Activated B cell treated with CpG ODN at 0.5 μM for 24 hours (primary cell): ENCODE data around the gene ZNF841. TPM values are rescaled to one million over a fixed set of nuclear protein-coding genes. Genes with fewer than 3 reads are reported as not detected.

Experiments used
- ATAC-seq: fragments of 200-7000 bp; cut with Tn5 transposase; one replicate; pipeline ENCODE4 v1.10.0; 2021; ENCODE audit warnings: low read depth, mild to moderate bottlenecking, moderate library complexity
- CTCF ChIA-PET: fragments of 350-600 bp; sonication (Branson Sonifier 250); formaldehyde crosslinking; loops from one replicate; lab custom pipeline; 2021; ENCODE audit warnings: antibody characterized with exemption; lab: Charles Lee
- POLR2A ChIA-PET: fragments of 350-600 bp; sonication (Branson Sonifier 250); formaldehyde crosslinking; loops from one replicate; lab custom pipeline; 2021; ENCODE audit warnings: antibody characterized with exemption; lab: Charles Lee
- DNase-seq: peaks from one replicate; pipeline ENCODE4 v3.0.0; 2022
- H3K27ac Mint-ChIP-seq: one replicate; pipeline ENCODE4 v1.8.0; 2020; ENCODE audit warnings: mixed read lengths
- H3K27me3 Mint-ChIP-seq: one replicate; pipeline ENCODE4 v1.8.0; 2021; ENCODE audit warnings: mixed read lengths
- H3K36me3 Mint-ChIP-seq: one replicate; pipeline ENCODE4 v1.8.0; 2021; ENCODE audit warnings: low read depth, mixed read lengths
- H3K4me1 Mint-ChIP-seq: one replicate; pipeline ENCODE4 v1.8.0; 2021; ENCODE audit warnings: mixed read lengths
- H3K4me3 Mint-ChIP-seq: one replicate; pipeline ENCODE4 v1.8.0; 2020; ENCODE audit warnings: mild to moderate bottlenecking, mixed read lengths
- H3K9me3 Mint-ChIP-seq: one replicate; pipeline ENCODE4 v1.8.0; 2020; ENCODE audit warnings: mixed read lengths
- intact Hi-C: fragments of 100-400 bp; cut with micrococcal nuclease; formaldehyde crosslinking; loops from one replicate; pipeline ENCODE4 v1.15.1; 2024
- total RNA-seq: library from RNA; stranded (reverse); gene quantifications from 2 replicates; pipeline ENCODE4 v1.2.3, GENCODE V29; 2022
- TF ChIP-seq, protein P1 (sequence below): fragments of 200-600 bp; IDR thresholded peaks from one replicate; pipeline ENCODE4 v1.8.0; 2022; ENCODE audit warnings: antibody characterized with exemption, mild to moderate bottlenecking

ZNF841 gene
- total RNA-seq, 1 donor from 2014 or later, result 42.7 TPM

DNA sequence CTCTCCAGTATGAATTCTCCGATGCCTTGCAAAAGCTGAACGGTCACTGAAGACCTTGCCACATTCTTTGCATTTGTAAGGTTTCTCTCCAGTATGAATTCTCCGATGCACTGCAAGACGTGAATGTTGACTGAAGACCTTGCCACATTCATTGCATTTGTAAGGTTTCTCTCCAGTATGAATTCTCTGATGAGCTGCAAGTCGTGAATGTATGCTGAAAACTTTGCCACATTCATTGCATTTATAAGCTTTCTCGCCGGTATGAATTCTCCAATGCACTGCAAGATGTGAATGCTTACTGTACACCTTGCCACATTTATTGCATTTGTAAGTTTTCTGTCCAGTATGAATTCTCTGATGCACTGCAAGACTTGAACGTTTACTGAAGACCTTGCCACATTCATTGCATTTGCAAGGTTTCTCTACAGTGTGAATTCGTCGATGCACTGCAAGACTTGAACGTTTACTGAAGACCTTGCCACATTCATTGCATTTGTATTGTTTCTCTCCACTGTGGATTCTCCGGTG is 20.0 kb upstream of the ZNF841 start:
- Mint-ChIP-seq H3K36me3 (peaks cover 66% of the 10 kb centered on the region), H3K27me3 (no peaks in the 10 kb centered on the region), H3K4me3 (no peak overlapping the region), H3K4me1 (no peaks in the 10 kb centered on the region), H3K27ac (no peak overlapping the region), H3K9me3 (peaks cover 76% of the 10 kb centered on the region)
- DNase-seq, result no peak
- intact Hi-C loops, result no loop called here
- ATAC-seq, result no peak
- TF ChIP-seq, protein P1, sequence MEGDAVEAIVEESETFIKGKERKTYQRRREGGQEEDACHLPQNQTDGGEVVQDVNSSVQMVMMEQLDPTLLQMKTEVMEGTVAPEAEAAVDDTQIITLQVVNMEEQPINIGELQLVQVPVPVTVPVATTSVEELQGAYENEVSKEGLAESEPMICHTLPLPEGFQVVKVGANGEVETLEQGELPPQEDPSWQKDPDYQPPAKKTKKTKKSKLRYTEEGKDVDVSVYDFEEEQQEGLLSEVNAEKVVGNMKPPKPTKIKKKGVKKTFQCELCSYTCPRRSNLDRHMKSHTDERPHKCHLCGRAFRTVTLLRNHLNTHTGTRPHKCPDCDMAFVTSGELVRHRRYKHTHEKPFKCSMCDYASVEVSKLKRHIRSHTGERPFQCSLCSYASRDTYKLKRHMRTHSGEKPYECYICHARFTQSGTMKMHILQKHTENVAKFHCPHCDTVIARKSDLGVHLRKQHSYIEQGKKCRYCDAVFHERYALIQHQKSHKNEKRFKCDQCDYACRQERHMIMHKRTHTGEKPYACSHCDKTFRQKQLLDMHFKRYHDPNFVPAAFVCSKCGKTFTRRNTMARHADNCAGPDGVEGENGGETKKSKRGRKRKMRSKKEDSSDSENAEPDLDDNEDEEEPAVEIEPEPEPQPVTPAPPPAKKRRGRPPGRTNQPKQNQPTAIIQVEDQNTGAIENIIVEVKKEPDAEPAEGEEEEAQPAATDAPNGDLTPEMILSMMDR, result no peak
- ChIA-PET CTCF (no interaction called here), POLR2A (no interaction called here)

DNA sequence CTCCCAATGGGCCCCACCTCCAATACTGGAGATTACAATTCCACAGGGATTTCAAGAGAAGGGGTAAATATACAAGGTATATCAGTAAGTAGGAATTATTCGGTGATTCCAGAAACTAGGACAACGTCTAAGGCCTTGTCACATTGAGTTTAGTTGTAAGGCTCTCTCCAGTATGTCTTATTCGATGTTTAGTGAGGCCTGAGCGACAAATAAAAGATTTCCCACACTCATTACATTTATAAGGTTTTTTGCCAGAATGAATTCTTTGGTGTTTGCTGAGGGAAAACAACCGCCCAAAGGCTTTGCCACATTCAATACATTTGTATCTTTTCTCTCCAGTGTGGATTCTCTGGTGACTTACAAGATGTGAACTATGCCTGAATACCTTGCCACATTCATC is 19.1 kb upstream of the ZNF841 start:
- ChIA-PET POLR2A (no interaction called here), CTCF (no interaction called here)
- Mint-ChIP-seq H3K27me3 (no peaks in the 10 kb centered on the region), H3K4me3 (no peak overlapping the region), H3K27ac (no peak overlapping the region), H3K9me3 (peaks cover 72% of the 10 kb centered on the region), H3K4me1 (no peaks in the 10 kb centered on the region), H3K36me3 (peaks cover 63% of the 10 kb centered on the region)
- TF ChIP-seq, protein P1, result no peak
- DNase-seq (no peak), ATAC-seq (no peak)
- intact Hi-C loops, result no loop called here

GRCh38 chr19:52112624-52113023 is 17.1 kb upstream of the ZNF841 start:
- Mint-ChIP-seq H3K9me3 (peaks cover 65% of the 10 kb centered on the region), H3K27ac (no peak overlapping the region), H3K27me3 (no peaks in the 10 kb centered on the region), H3K4me1 (no peaks in the 10 kb centered on the region), H3K4me3 (no peak overlapping the region), H3K36me3 (peaks cover 44% of the 10 kb centered on the region)
- CTCF ChIA-PET, result no interaction called here
- intact Hi-C loops, result no loop called here
- POLR2A ChIA-PET, result no interaction called here
- no peak for DNase-seq
- ATAC-seq, result no peak
- TF ChIP-seq, protein P1, result no peak

DNA sequence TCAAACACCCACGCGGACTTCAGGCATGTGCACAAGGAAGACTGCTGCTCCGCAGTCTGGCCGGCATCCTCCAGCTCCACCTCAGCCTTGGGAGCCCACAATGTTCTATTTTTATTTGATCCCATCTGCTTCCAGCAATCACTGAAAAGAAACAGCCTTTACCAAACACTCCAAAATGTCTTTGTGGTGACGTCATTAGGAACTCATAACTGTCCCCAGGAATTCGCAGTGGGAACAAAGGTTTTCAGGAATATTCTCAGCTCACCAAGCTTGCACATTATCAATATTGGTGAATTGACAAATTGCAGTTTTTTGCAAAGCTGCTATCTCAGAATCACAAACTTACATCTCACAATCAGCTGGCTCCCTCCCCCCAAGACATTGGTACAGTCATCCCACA is 15.2 kb upstream of the ZNF841 start:
- intact Hi-C loops, result no loop called here
- Mint-ChIP-seq H3K4me1 (no peaks in the 10 kb centered on the region), H3K36me3 (peaks cover 38% of the 10 kb centered on the region), H3K4me3 (no peak overlapping the region), H3K27me3 (no peaks in the 10 kb centered on the region), H3K27ac (no peak overlapping the region), H3K9me3 (peaks cover 63% of the 10 kb centered on the region)
- CTCF ChIA-PET, result no interaction called here
- TF ChIP-seq, protein P1, result no peak
- DNase-seq (no peak), ATAC-seq (no peak)
- POLR2A ChIA-PET, result no interaction called here

DNA sequence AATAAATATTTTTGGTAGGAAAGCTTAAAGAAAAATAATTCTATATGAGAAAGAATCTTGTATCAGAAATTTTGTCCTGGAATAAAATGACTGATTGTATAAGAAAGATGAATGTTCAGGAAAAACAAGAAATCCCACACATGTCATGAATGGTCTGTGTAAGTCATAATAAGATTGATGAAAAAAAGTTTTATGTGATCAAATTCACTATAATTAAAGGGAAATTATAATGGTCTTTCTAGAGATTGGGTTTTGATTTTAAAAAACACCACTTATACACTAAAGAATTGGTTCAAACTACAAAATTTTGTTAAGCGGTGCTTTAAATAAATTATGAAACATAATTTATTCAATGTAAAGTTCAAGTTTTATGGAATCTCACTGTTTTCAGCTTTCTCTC is 7.2 kb upstream of the ZNF841 start:
- H3K27ac Mint-ChIP-seq, result no peak overlapping the region
- TF ChIP-seq, protein P1, result no peak
- DNase-seq (no peak), ATAC-seq (no peak)
- no peak overlapping the region for H3K4me3 Mint-ChIP-seq
- intact Hi-C loops, result no loop called here
- H3K4me1 Mint-ChIP-seq, result no peaks in the 10 kb centered on the region
- CTCF ChIA-PET, result no interaction called here
- peaks cover 33% of the 10 kb centered on the region for H3K9me3 Mint-ChIP-seq
- H3K27me3 Mint-ChIP-seq, result no peaks in the 10 kb centered on the region
- peaks cover 12% of the 10 kb centered on the region for H3K36me3 Mint-ChIP-seq
- POLR2A ChIA-PET, result no interaction called here
